Ramos (cell line): ENCODE measurements around the gene CD3E.

Experiments used
- in situ Hi-C: fragments of 300-500 bp; cut with MboI; formaldehyde crosslinking; loops from one replicate; pipeline ENCODE4 v1.14.3; 2022; ENCODE audit warnings: low sequenced_read_pairs; ENCODE audit not compliant: unreplicated experiment

The CD3E gene

GRCh38 chr11:118321386-118322082 is 17.0 kb downstream of the CD3E start:
- in situ Hi-C loops, result no loop called here

GRCh38 chr11:118322721-118323120 is 18.2 kb downstream of the CD3E start:
- in situ Hi-C loops, result no loop called here

- in situ Hi-C loops, result no loop called here
Measured at GRCh38 chr11:118325283-118325682, 20.8 kb downstream of the CD3E start.

GRCh38 chr11:118328745-118329144 is 24.2 kb downstream of the CD3E start:
- in situ Hi-C loops, result no loop called here

GRCh38 chr11:118334745-118335144 is 30.2 kb downstream of the CD3E start:
- in situ Hi-C loops, result no loop called here

- in situ Hi-C loops, result no loop called here
Measured at GRCh38 chr11:118338637-118339061, 34.1 kb downstream of the CD3E start.

GRCh38 chr11:118339281-118339961 is 34.9 kb downstream of the CD3E start:
- in situ Hi-C loops, result no loop called here

- in situ Hi-C loops, result no loop called here
Measured at GRCh38 chr11:118340449-118340848, 35.9 kb downstream of the CD3E start.

GRCh38 chr11:118341261-118341660 is 36.7 kb downstream of the CD3E start:
- in situ Hi-C loops, result no loop called here

- in situ Hi-C loops, result no loop called here
Measured at GRCh38 chr11:118341815-118342489, 37.4 kb downstream of the CD3E start.

- in situ Hi-C loops, result no loop called here
Measured at GRCh38 chr11:118342503-118343161, 38.1 kb downstream of the CD3E start, which contains the start of gene CD3D. Gene CD3D, minus strand, starts transcription at chr11:118342705. Its CDS starts 98 bp downstream, at chr11:118342607.

- in situ Hi-C loops, result no loop called here
Measured at GRCh38 chr11:118343248-118343647, 38.7 kb downstream of the CD3E start.

- in situ Hi-C loops, result no loop called here
Measured at GRCh38 chr11:118343981-118344515, 39.5 kb downstream of the CD3E start, which contains the start of gene CD3G. Gene CD3G, plus strand, starts transcription at chr11:118344344. Its CDS starts 80 bp downstream, at chr11:118344424.

GRCh38 chr11:118349475-118349874 is 44.9 kb downstream of the CD3E start:
- in situ Hi-C loops, result loop anchor here (5.0 kb wide), 1 partner anchor 152 kb away; no protein-coding TSS in a partner anchor

- in situ Hi-C loops, result no loop called here
Measured at GRCh38 chr11:118353084-118353710, 48.7 kb downstream of the CD3E start.

- in situ Hi-C loops, result no loop called here
Measured at GRCh38 chr11:118358071-118358470, 53.5 kb downstream of the CD3E start.

GRCh38 chr11:118359295-118359958 is 54.9 kb downstream of the CD3E start, which contains the start of gene UBE4A:
Gene UBE4A, plus strand, starts transcription at chr11:118359600. Its CDS starts 5,481 bp downstream, at chr11:118365081.
- in situ Hi-C loops, result no loop called here

- in situ Hi-C loops, result no loop called here
Measured at GRCh38 chr11:118364956-118365615, 60.6 kb downstream of the CD3E start.
